ENCODE results near the gene SLC7A11. TPM values are rescaled to one million over a fixed set of nuclear protein-coding genes. Genes with fewer than 3 reads are reported as not detected.

The SLC7A11 gene
- 1 to 10 TPM in 1 of 4 donors, under 1 TPM in 1, not detected in 2; 0.61 to 5.1 TPM for total RNA-seq

DNA sequence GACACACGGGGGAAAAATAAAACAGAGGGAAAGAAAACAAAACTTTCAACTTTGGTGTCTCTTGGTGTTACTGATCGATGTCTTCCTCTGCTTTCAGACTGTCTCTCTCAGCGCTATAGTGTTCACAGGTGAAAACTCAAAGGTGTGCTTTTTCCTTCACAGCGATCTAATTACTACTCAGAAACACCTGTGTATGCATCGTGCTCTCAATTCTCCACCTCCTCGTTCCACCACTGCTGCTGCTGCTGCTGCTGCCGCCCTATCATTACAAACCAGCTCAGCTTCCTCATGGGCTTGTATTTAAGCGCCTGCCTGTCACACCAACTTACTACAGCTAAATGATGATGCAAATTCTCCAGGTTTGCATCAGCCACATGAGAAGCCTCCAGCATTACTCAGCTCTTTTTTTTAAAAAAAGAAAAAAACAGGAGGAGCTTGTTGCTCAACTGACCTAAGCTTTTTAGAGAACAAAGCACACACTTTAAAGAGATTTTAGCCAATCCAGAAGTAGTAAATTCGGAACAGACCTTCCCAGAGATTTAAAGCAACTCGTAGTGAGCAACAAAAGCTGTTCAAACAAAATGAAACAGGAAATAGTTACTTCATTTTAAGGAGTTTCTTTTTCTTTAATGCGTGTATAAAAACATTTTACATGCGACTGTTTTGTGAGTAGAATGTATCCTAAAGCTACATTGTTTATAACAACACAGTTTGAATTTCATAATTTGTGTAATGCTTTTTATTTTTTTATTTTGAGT lies at the start of gene SLC7A11:
TSS of gene SLC7A11 (minus strand) at position 274 of the 758 bp plus-strand sequence. CDS start 280 bp downstream, outside the sequence.
- intact Hi-C loops (cut with DNase I; ENCODE audit: low total_unique reads) = no loop called here
- H3K9me3 ChIP-seq = no peaks in the 10 kb centered on the region
- no peaks in the 10 kb centered on the region for H3K27me3 ChIP-seq
- H3K4me3 ChIP-seq = peak within 1 kb of the TSS in 1 of 2 donors; percentile 12
- DNase-seq = peak; percentile 19 to 26
- H3K4me1 ChIP-seq = no peaks in the 10 kb centered on the region
- no peaks in the 10 kb centered on the region for H3K36me3 ChIP-seq
- TF ChIP-seq, protein P1, sequence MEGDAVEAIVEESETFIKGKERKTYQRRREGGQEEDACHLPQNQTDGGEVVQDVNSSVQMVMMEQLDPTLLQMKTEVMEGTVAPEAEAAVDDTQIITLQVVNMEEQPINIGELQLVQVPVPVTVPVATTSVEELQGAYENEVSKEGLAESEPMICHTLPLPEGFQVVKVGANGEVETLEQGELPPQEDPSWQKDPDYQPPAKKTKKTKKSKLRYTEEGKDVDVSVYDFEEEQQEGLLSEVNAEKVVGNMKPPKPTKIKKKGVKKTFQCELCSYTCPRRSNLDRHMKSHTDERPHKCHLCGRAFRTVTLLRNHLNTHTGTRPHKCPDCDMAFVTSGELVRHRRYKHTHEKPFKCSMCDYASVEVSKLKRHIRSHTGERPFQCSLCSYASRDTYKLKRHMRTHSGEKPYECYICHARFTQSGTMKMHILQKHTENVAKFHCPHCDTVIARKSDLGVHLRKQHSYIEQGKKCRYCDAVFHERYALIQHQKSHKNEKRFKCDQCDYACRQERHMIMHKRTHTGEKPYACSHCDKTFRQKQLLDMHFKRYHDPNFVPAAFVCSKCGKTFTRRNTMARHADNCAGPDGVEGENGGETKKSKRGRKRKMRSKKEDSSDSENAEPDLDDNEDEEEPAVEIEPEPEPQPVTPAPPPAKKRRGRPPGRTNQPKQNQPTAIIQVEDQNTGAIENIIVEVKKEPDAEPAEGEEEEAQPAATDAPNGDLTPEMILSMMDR (IDR thresholded peaks at IDR 0.05) = no peak
- peak in 1 of 2 donors; percentile 16 for TF ChIP-seq POLR2A (IDR thresholded peaks at IDR 0.05)
- no peak within 1 kb of the TSS for H3K27ac ChIP-seq

DNA sequence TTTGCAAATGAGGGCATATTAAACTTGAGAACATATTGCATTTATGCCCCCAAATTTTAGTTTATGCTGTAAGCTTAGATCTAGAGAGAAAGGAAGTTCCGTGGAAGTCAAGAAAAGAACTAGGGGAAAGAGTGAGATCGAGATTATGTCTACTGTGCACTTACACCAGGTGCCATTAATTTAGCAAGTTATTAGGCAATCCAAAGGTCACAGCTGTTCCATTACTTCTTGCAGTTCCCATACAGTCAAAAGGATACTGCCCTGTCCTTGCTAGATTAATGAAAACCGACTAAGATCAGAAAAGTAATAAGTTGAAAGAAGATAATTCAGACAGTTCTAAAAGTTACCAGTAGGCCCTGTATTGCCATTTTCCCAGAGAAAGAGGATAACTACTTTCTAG lies 49.3 kb upstream of the SLC7A11 start:
- no peak for DNase-seq
- TF ChIP-seq POLR2A (IDR thresholded peaks at IDR 0.05) = no peak
- TF ChIP-seq, protein P1 (IDR thresholded peaks at IDR 0.05) = no peak
- Histone ChIP-seq H3K36me3 (no peaks in the 10 kb centered on the region), H3K4me1 (no peaks in the 10 kb centered on the region), H3K4me3 (no peak overlapping the region), H3K27me3 (no peaks in the 10 kb centered on the region), H3K27ac (no peak overlapping the region), H3K9me3 (no peaks in the 10 kb centered on the region)
- intact Hi-C loops (cut with DNase I; ENCODE audit: low total_unique reads) = no loop called here

GRCh38 chr4:138290805-138291204 lies 48.7 kb upstream of the SLC7A11 start:
- TF ChIP-seq, protein P1 (IDR thresholded peaks at IDR 0.05) = no peak
- TF ChIP-seq POLR2A (IDR thresholded peaks at IDR 0.05) = no peak
- Histone ChIP-seq H3K27me3 (no peaks in the 10 kb centered on the region), H3K4me1 (no peaks in the 10 kb centered on the region)

DNA sequence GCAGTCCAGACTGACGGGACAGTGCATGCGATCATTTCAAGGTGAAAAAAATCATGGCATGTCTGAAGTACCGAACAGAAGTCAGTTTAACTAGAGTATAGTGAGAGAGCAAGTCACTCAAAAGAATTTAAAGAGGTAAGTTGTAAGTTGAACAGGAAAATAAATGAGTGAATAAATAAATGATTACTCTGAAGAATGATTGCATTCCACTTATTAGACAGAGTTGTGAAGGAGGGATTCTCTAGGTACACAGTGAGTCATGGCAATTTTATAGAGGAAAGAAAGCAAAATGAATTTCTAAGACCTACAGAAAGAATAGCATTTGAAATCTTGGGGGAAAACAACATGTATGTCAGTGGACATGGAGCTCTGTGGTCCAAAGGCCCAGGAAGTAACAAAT lies 37.1 kb upstream of the SLC7A11 start:
- TF ChIP-seq POLR2A (IDR thresholded peaks at IDR 0.05) = no peak
- TF ChIP-seq, protein P1 (IDR thresholded peaks at IDR 0.05) = no peak
- DNase-seq = no peak
- H3K4me1 ChIP-seq = no peaks in the 10 kb centered on the region
- intact Hi-C loops (cut with DNase I; ENCODE audit: low total_unique reads) = no loop called here
- H3K27ac ChIP-seq = no peak overlapping the region
- H3K36me3 ChIP-seq = no peaks in the 10 kb centered on the region
- H3K27me3 ChIP-seq = no peaks in the 10 kb centered on the region
- no peaks in the 10 kb centered on the region for H3K9me3 ChIP-seq
- no peak overlapping the region for H3K4me3 ChIP-seq

More at GRCh38 chr4:138290805-138291204, 48.7 kb upstream of the SLC7A11 start:
- H3K9me3 ChIP-seq = no peaks in the 10 kb centered on the region
- no peaks in the 10 kb centered on the region for H3K36me3 ChIP-seq
- intact Hi-C loops (cut with DNase I; ENCODE audit: low total_unique reads) = no loop called here
- no peak overlapping the region for H3K27ac ChIP-seq
- H3K4me3 ChIP-seq = no peak overlapping the region
- no peak for DNase-seq

GRCh38 chr4:138277133-138277532 lies 35.0 kb upstream of the SLC7A11 start:
- Histone ChIP-seq H3K4me1 (no peaks in the 10 kb centered on the region), H3K4me3 (no peak overlapping the region), H3K36me3 (no peaks in the 10 kb centered on the region), H3K27me3 (no peaks in the 10 kb centered on the region), H3K9me3 (no peaks in the 10 kb centered on the region), H3K27ac (no peak overlapping the region)
- TF ChIP-seq, protein P1 (IDR thresholded peaks at IDR 0.05) = no peak
- TF ChIP-seq POLR2A (IDR thresholded peaks at IDR 0.05) = no peak
- intact Hi-C loops (cut with DNase I; ENCODE audit: low total_unique reads) = no loop called here
- DNase-seq = no peak

All from uterus (tissue), 4 donors.